ENCODE data around the gene ATP1B3. TPM values are rescaled to one million over a fixed set of nuclear protein-coding genes. Genes with fewer than 3 reads are reported as not detected.

ATP1B3 gene
- total RNA-seq, 1 experiment from 2014 or later, result 250 TPM

DNA sequence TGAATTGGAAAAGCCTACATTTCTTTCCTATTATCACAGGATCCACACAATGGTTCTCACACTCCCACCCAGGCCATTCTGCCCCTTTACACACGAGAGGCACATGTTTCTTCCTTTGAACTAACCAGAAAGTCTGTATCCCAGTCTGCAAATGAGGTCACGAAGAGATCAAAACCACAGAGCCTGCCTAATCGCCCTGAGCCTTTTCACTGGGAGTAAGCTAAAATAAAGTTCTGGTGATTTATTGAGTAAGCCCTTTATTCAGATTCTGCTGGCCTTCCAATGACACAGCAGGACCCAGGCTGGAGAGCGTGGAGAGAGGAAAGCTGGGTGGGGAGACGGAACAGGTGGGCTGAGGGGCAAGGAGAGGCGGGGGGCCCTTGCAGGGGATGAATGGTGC, 78.7 kb downstream of the ATP1B3 start:
- H3K4me1 Mint-ChIP-seq, result peaks cover 0 to 4% of the 10 kb centered on the region in 2 experiments; a peak in 2 of 4 replicates
- no peak overlapping the region for H2BK20ac ChIP-seq (ENCODE audit: low read depth, low read length, poor library complexity, severe bottlenecking)
- no peaks in the 10 kb centered on the region for H3K23me2 ChIP-seq (ENCODE audit: insufficient read length, low read depth, low read length, poor library complexity, severe bottlenecking)
- no peak overlapping the region for H3K18ac ChIP-seq (ENCODE audit: insufficient read length, low read depth, low read length)
- no peak overlapping the region for H3K27ac ChIP-seq (ENCODE audit: insufficient read length, low read depth, low read length)
- H2AFZ ChIP-seq (ENCODE audit: low read length), result no peak overlapping the region
- no peak overlapping the region for H2BK12ac ChIP-seq (ENCODE audit: insufficient read length, low read depth, low read length)
- H3K14ac ChIP-seq (ENCODE audit: insufficient read depth, low read length), result no peak overlapping the region
- no peaks in the 10 kb centered on the region for H3K79me1 ChIP-seq (ENCODE audit: insufficient read depth, low read depth, low read length, poor library complexity, severe bottlenecking)
- no peak overlapping the region for H3K4me3 Mint-ChIP-seq
- H2BK5ac ChIP-seq (ENCODE audit: insufficient read length, low read length), result no peak overlapping the region
- no peaks in the 10 kb centered on the region for H4K20me1 ChIP-seq (ENCODE audit: control insufficient read depth, insufficient read depth, insufficient read length)
- H3K56ac ChIP-seq (ENCODE audit: insufficient read length, low read depth, low read length), result no peak overlapping the region
- TF ChIP-seq, protein P1, sequence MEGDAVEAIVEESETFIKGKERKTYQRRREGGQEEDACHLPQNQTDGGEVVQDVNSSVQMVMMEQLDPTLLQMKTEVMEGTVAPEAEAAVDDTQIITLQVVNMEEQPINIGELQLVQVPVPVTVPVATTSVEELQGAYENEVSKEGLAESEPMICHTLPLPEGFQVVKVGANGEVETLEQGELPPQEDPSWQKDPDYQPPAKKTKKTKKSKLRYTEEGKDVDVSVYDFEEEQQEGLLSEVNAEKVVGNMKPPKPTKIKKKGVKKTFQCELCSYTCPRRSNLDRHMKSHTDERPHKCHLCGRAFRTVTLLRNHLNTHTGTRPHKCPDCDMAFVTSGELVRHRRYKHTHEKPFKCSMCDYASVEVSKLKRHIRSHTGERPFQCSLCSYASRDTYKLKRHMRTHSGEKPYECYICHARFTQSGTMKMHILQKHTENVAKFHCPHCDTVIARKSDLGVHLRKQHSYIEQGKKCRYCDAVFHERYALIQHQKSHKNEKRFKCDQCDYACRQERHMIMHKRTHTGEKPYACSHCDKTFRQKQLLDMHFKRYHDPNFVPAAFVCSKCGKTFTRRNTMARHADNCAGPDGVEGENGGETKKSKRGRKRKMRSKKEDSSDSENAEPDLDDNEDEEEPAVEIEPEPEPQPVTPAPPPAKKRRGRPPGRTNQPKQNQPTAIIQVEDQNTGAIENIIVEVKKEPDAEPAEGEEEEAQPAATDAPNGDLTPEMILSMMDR (conservative IDR thresholded peaks at IDR 0.05), result no peak
- H3K4ac ChIP-seq (ENCODE audit: low read depth, low read length), result no peak overlapping the region
- H3K79me2 ChIP-seq (ENCODE audit: insufficient read depth, low read length), result no peaks in the 10 kb centered on the region
- no peak overlapping the region for H3K4me2 ChIP-seq (ENCODE audit: insufficient read depth, insufficient read length, low read length)
- no peaks in the 10 kb centered on the region for H3K4me1 ChIP-seq (ENCODE audit: insufficient read depth, low read length)
- no peak overlapping the region for H3K23ac ChIP-seq (ENCODE audit: insufficient read length, low read depth, low read length)
- no peaks in the 10 kb centered on the region for H3K9me3 Mint-ChIP-seq
- WGBS (ENCODE audit: extremely low coverage, insufficient read length, low lambda C conversion rate), result no CpG with 5 or more reads among the region's 6 CpGs
- no peak overlapping the region for H2BK120ac ChIP-seq (ENCODE audit: low read depth, low read length, poor library complexity, severe bottlenecking)
- H3K27me3 Mint-ChIP-seq (ENCODE audit: low read depth), result no peaks in the 10 kb centered on the region
- no peak overlapping the region for H3K9ac ChIP-seq (ENCODE audit: extremely low read depth, insufficient read length, low read length)
- H2BK15ac ChIP-seq (ENCODE audit: low read depth, low read length), result no peak overlapping the region
- no peak for DNase-seq
- no peaks in the 10 kb centered on the region for H3K9me3 ChIP-seq (ENCODE audit: control insufficient read depth, low read depth, low read length)
- H3K36me3 Mint-ChIP-seq (ENCODE audit: insufficient read depth in 1 of 3, low read depth in 3 of 3), result peaks cover 33 to 62% (median 59%) of the 10 kb centered on the region in 3 experiments
- no peak overlapping the region for H4K91ac ChIP-seq (ENCODE audit: insufficient read length, low read depth, low read length)
- no peak overlapping the region for H3T11ph ChIP-seq (ENCODE audit: low read length)
- H3K27ac Mint-ChIP-seq, result peak overlapping the region in 2 of 3 experiments; percentile 15 to 50; a peak in 4 of 7 replicates
- H4K5ac ChIP-seq (ENCODE audit: insufficient read length, low read depth, low read length), result no peak overlapping the region
- no peaks in the 10 kb centered on the region for H3K27me3 ChIP-seq (ENCODE audit: insufficient read depth, low read length)
- no peak overlapping the region for H4K8ac ChIP-seq (replicated peaks; ENCODE audit: insufficient read length, low read depth, low read length)
- no peak overlapping the region for H2AK5ac ChIP-seq (ENCODE audit: insufficient read length, low read length)

Data from H9 (cell line).